GM23338 (cell line): Measurements from ENCODE around the gene PPIP5K2. TPM values are rescaled to one million over a fixed set of nuclear protein-coding genes. Genes with fewer than 3 reads are reported as not detected.

ENCODE experiments used
- ATAC-seq: fragments of 200-7000 bp; cut with Tn5 transposase; 3 replicates; pipeline ENCODE4 v1.9.1; 2020
- DNase-seq: peaks from one replicate; pipeline ENCODE4 v3.0.0-alpha.2; 2015; ENCODE audit warnings: low spot score
- H2AFZ ChIP-seq: fragments of 200-600 bp; sonication (generic); 2 replicates; pipeline ENCODE4 v1.8.0; 2016; ENCODE audit warnings: antibody characterized with exemption, mild to moderate bottlenecking, moderate library complexity
- H3F3A ChIP-seq: fragments of 200-600 bp; sonication (generic); replicated peaks from 2 replicates; pipeline ENCODE4 v1.8.0; 2017; ENCODE audit warnings: antibody characterized with exemption, mixed run types, low read depth
- H3K27ac ChIP-seq: fragments of 200-600 bp; sonication (generic); 2 replicates; pipeline ENCODE4 v1.6.1; 2016; ENCODE audit warnings: low read depth
- H3K27me3 ChIP-seq: fragments of 200-600 bp; sonication (generic); 2 replicates; pipeline ENCODE4 v1.8.0; 2016; ENCODE audit warnings: mild to moderate bottlenecking, mixed run types, moderate library complexity; ENCODE audit not compliant: insufficient read depth
- H3K36me3 ChIP-seq: fragments of 200-600 bp; sonication (generic); 2 replicates; pipeline ENCODE4 v1.8.0; 2016; ENCODE audit warnings: mild to moderate bottlenecking; ENCODE audit not compliant: insufficient read depth
- H3K4me1 ChIP-seq: fragments of 200-600 bp; sonication (generic); 2 replicates; pipeline ENCODE4 v1.8.0; 2016; ENCODE audit warnings: mild to moderate bottlenecking, moderate library complexity; ENCODE audit not compliant: insufficient read depth
- H3K4me2 ChIP-seq: fragments of 200-600 bp; sonication (generic); 2 replicates; pipeline ENCODE4 v1.7.1; 2017; ENCODE audit warnings: mixed run types
- H3K4me3 ChIP-seq: fragments of 200-600 bp; sonication (generic); 2 replicates; pipeline ENCODE4 v1.6.1; 2016; ENCODE audit warnings: mixed run types
- H3K79me2 ChIP-seq: fragments of 200-600 bp; sonication (generic); replicated peaks from 2 replicates; pipeline ENCODE4 v1.8.0; 2017; ENCODE audit warnings: mild to moderate bottlenecking; ENCODE audit not compliant: insufficient read depth
- H3K9me2 ChIP-seq: fragments of 200-600 bp; sonication (generic); 2 replicates; pipeline ENCODE4 v1.8.0; 2017; ENCODE audit not compliant: insufficient read depth
- H4K20me1 ChIP-seq: fragments of 200-600 bp; sonication (generic); replicated peaks from 2 replicates; pipeline ENCODE4 v1.8.0; 2017; ENCODE audit warnings: mild to moderate bottlenecking; ENCODE audit not compliant: insufficient read depth
- H3K27ac Mint-ChIP-seq: 2 replicates; pipeline ENCODE4 v1.8.0; 2020; ENCODE audit warnings: inconsistent platforms, mild to moderate bottlenecking, moderate library complexity, mixed read lengths
- H3K27me3 Mint-ChIP-seq: 3 replicates; pipeline ENCODE4 v1.8.0; 2022; ENCODE audit warnings: low read depth, mild to moderate bottlenecking, moderate library complexity, mixed read lengths, inconsistent platforms; ENCODE audit not compliant: insufficient read depth, poor library complexity
- H3K36me3 Mint-ChIP-seq: 3 replicates; pipeline ENCODE4 v1.8.0; 2021; ENCODE audit warnings: low read depth, mild to moderate bottlenecking, inconsistent platforms, moderate library complexity, mixed read lengths
- H3K4me1 Mint-ChIP-seq: 3 replicates; pipeline ENCODE4 v1.8.0; 2020; ENCODE audit warnings: mild to moderate bottlenecking, inconsistent platforms, mixed read lengths
- H3K4me3 Mint-ChIP-seq: 3 replicates; pipeline ENCODE4 v1.8.0; 2021; ENCODE audit warnings: moderate library complexity, mild to moderate bottlenecking, inconsistent platforms, mixed read lengths
- H3K9me3 Mint-ChIP-seq: 3 replicates; pipeline ENCODE4 v1.8.0; 2020; ENCODE audit warnings: moderate library complexity, mild to moderate bottlenecking, inconsistent platforms, mixed read lengths
- CREB1 ChIP-seq: fragments of 250-450 bp; sonication (Bioruptor Pico); IDR thresholded peaks from 2 replicates; pipeline ENCODE4 v1.5.0; 2020; ENCODE audit warnings: low read depth, mild to moderate bottlenecking, moderate library complexity
- CTCF ChIP-seq, 2 experiments: fragments of 200-600 bp in 1 of 2; sonication (generic) in 1 of 2; conservative IDR thresholded peaks; 2 replicates each; pipeline versions ENCODE4 v1.5.1 to v1.6.1; 2016 to 2017; ENCODE audit warnings: antibody characterized with exemption in 2 of 2, low read depth in 2 of 2, mild to moderate bottlenecking in 2 of 2, moderate library complexity in 1 of 2
- ETS1 ChIP-seq: IDR thresholded peaks from 2 replicates; pipeline ENCODE4 v1.6.1; 2016; ENCODE audit warnings: antibody characterized with exemption
- EZH2 ChIP-seq: fragments of 200-600 bp; sonication (generic); IDR thresholded peaks from one replicate; pipeline ENCODE4 v1.8.0; 2017; ENCODE audit warnings: antibody characterized with exemption, mild to moderate bottlenecking, low read depth; ENCODE audit not compliant: unreplicated experiment
- EZH2phosphoT487 ChIP-seq: fragments of 200-600 bp; sonication (generic); IDR thresholded peaks from one replicate; pipeline ENCODE4 v1.8.1; 2018; ENCODE audit warnings: antibody characterized with exemption; ENCODE audit not compliant: unreplicated experiment
- JUNB ChIP-seq: IDR thresholded peaks from one replicate; pipeline ENCODE4 v1.6.1; 2016; ENCODE audit warnings: antibody characterized with exemption; ENCODE audit not compliant: unreplicated experiment
- NANOG ChIP-seq: IDR thresholded peaks from 2 replicates; pipeline ENCODE4 v1.6.1; 2016; ENCODE audit warnings: antibody characterized with exemption, borderline replicate concordance
- POLR2AphosphoS5 ChIP-seq: IDR thresholded peaks from 2 replicates; pipeline ENCODE4 v1.6.1; 2016; ENCODE audit warnings: antibody characterized with exemption, low read depth
- REST ChIP-seq: IDR thresholded peaks from one replicate; pipeline ENCODE4 v1.6.1; 2018; ENCODE audit warnings: antibody characterized with exemption; ENCODE audit not compliant: unreplicated experiment
- STAT1 ChIP-seq: IDR thresholded peaks from one replicate; pipeline ENCODE4 v1.6.1; 2016; ENCODE audit warnings: antibody characterized with exemption; ENCODE audit not compliant: unreplicated experiment
- ZNF114 ChIP-seq: fragments of 250-450 bp; sonication (Bioruptor Pico); IDR thresholded peaks from 2 replicates; pipeline ENCODE4 v1.5.0; 2020; ENCODE audit warnings: mild to moderate bottlenecking, moderate library complexity
- ZNF331 ChIP-seq: fragments of 250-450 bp; sonication (Bioruptor Pico); IDR thresholded peaks from 2 replicates; pipeline ENCODE4 v1.5.0; 2020; ENCODE audit warnings: low read depth, mild to moderate bottlenecking, moderate library complexity
- ZNF462 ChIP-seq: fragments of 250-450 bp; sonication (Bioruptor Pico); IDR thresholded peaks from 2 replicates; pipeline ENCODE4 v1.5.0; 2020; ENCODE audit warnings: mild to moderate bottlenecking, moderate library complexity
- polyA plus RNA-seq: library from polyadenylated mRNA; unstranded; fragments of >200 nt; fragmentation: Nextera tagmentation; extraction: Ambion mirVana; gene quantifications from 2 replicates; pipeline ENCODE4 v1.2.1, GENCODE V29; 2016
- total RNA-seq: library from RNA; depleted of rRNA; stranded (reverse); fragments of >200 nt; shearing (Covaris generic); gene quantifications from 2 replicates; pipeline ENCODE4 v1.2.3, GENCODE V29; 2014

The PPIP5K2 gene
- total and polyA plus RNA-seq, 2 experiments from 2014 or later: 41.7 to 45.4 TPM

GRCh38 chr5:103127292-103127817, 7.3 kb downstream of the PPIP5K2 start:
- no peaks in the 10 kb centered on the region; the same call in 1 of the 2 replicates for H4K20me1 ChIP-seq
- Mint-ChIP-seq H3K36me3 (no peaks in the 10 kb centered on the region), H3K4me1 (no peaks in the 10 kb centered on the region), H3K27me3 (no peaks in the 10 kb centered on the region), H3K4me3 (no peak overlapping the region), H3K9me3 (no peaks in the 10 kb centered on the region), H3K27ac (no peak overlapping the region)
- H3F3A ChIP-seq: no peaks in the 10 kb centered on the region
- H3K36me3 ChIP-seq: no peaks in the 10 kb centered on the region
- H3K9me2 ChIP-seq: no peaks in the 10 kb centered on the region
- TF ChIP-seq ZNF114 (CRISPR knock-in tag): no peak
- TF ChIP-seq EZH2phosphoT487: no peak
- TF ChIP-seq NANOG: no peak
- no peak for TF ChIP-seq ZNF331 (CRISPR knock-in tag)
- TF ChIP-seq JUNB: no peak
- TF ChIP-seq POLR2AphosphoS5: no peak
- TF ChIP-seq ZNF462 (CRISPR knock-in tag): no peak
- TF ChIP-seq CTCF (conservative IDR thresholded peaks at IDR 0.05; ENCODE audit: low read depth in 2 of 2): no peak
- no peak for TF ChIP-seq ETS1
- no peak for TF ChIP-seq EZH2
- no peak for TF ChIP-seq REST
- TF ChIP-seq CREB1 (CRISPR knock-in tag): no peak
- TF ChIP-seq STAT1: no peak
- H3K4me3 ChIP-seq: no peak overlapping the region
- no peak overlapping the region for H3K27ac ChIP-seq
- H3K27me3 ChIP-seq: no peaks in the 10 kb centered on the region
- H3K79me2 ChIP-seq: peaks cover 14% of the 10 kb centered on the region
- no peak for DNase-seq
- H2AFZ ChIP-seq: no peak overlapping the region
- H3K4me2 ChIP-seq: no peak overlapping the region
- no peak for ATAC-seq
- H3K4me1 ChIP-seq: no peaks in the 10 kb centered on the region
